Ishikawa (cell line): ENCODE data around the gene CAMTA1.

Source experiments
- CEBPB ChIP-seq: IDR thresholded peaks from 2 replicates; pipeline ENCODE4 v1.6.1; 2012
- CREB1 ChIP-seq: IDR thresholded peaks from 2 replicates; pipeline ENCODE4 v1.6.1; 2012; ENCODE audit warnings: low read depth
- EGR1 ChIP-seq: IDR thresholded peaks from 2 replicates; pipeline ENCODE4 v1.6.1; 2012
- EP300 ChIP-seq: IDR thresholded peaks from 2 replicates; pipeline ENCODE4 v1.6.1; 2012; ENCODE audit warnings: borderline replicate concordance
- FOXM1 ChIP-seq: IDR thresholded peaks from 2 replicates; pipeline ENCODE4 v1.6.1; 2012; ENCODE audit warnings: low read depth, borderline replicate concordance
- NFIC ChIP-seq: IDR thresholded peaks from 2 replicates; pipeline ENCODE4 v1.6.1; 2012
- RAD21 ChIP-seq: IDR thresholded peaks from 2 replicates; pipeline ENCODE4 v1.6.1; 2012; ENCODE audit warnings: low read depth
- TAF1 ChIP-seq: IDR thresholded peaks from 2 replicates; pipeline ENCODE4 v1.6.1; 2012; ENCODE audit warnings: low read depth, mild to moderate bottlenecking
- TCF12 ChIP-seq: IDR thresholded peaks from 2 replicates; pipeline ENCODE4 v1.6.1; 2012; ENCODE audit warnings: low read depth
- TEAD4 ChIP-seq: IDR thresholded peaks from 2 replicates; pipeline ENCODE4 v1.6.1; 2012
- YY1 ChIP-seq: IDR thresholded peaks from 2 replicates; pipeline ENCODE4 v1.6.1; 2012; ENCODE audit warnings: low read depth
- ZBTB7A ChIP-seq: IDR thresholded peaks from 2 replicates; pipeline ENCODE4 v1.6.1; 2012; ENCODE audit warnings: low read depth
- TF ChIP-seq, protein P1 (sequence below): IDR thresholded peaks from 2 replicates; pipeline ENCODE4 v1.6.1; 2012; ENCODE audit warnings: low read depth, mild to moderate bottlenecking
- TF ChIP-seq, protein P2 (sequence below): IDR thresholded peaks from 2 replicates; pipeline ENCODE4 v1.6.1; 2012
- TF ChIP-seq, protein P3 (sequence below): IDR thresholded peaks from 2 replicates; pipeline ENCODE4 v1.6.1; 2012

CAMTA1 gene

DNA sequence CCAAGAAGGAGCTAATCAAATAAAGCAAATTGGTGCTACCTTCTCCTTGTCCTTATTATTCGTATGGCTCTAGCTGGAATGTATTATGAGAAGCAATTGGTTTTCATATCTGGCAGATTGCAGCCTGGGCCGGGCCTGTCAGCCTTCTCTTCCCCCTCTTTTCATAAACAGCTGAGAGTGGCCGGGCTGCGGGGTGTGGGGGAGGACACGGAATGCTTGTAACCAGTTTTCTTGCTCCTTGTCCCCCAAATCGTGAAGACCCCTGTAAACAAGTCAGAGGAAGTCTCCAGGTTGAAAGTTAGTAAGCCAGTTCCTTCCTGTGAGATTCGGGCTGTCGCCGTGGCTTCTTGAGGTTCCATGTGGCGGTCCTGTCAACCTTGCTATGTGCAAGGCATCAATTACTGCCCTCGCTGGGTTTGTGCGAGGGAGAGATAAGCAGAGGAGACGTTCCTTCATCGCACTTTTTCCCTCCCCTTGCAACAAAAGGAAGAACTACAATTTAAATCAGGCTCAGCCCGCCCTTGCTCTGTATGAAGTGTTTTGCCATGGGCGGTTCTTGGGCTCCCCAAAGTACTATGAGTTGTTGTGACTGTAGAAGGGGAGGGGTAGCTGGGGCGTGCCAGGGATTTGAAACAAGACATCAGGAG lies 450.7 kb downstream of the CAMTA1 start:
- TF ChIP-seq CEBPB: no peak
- TF ChIP-seq TCF12: no peak
- TF ChIP-seq, protein P1, sequence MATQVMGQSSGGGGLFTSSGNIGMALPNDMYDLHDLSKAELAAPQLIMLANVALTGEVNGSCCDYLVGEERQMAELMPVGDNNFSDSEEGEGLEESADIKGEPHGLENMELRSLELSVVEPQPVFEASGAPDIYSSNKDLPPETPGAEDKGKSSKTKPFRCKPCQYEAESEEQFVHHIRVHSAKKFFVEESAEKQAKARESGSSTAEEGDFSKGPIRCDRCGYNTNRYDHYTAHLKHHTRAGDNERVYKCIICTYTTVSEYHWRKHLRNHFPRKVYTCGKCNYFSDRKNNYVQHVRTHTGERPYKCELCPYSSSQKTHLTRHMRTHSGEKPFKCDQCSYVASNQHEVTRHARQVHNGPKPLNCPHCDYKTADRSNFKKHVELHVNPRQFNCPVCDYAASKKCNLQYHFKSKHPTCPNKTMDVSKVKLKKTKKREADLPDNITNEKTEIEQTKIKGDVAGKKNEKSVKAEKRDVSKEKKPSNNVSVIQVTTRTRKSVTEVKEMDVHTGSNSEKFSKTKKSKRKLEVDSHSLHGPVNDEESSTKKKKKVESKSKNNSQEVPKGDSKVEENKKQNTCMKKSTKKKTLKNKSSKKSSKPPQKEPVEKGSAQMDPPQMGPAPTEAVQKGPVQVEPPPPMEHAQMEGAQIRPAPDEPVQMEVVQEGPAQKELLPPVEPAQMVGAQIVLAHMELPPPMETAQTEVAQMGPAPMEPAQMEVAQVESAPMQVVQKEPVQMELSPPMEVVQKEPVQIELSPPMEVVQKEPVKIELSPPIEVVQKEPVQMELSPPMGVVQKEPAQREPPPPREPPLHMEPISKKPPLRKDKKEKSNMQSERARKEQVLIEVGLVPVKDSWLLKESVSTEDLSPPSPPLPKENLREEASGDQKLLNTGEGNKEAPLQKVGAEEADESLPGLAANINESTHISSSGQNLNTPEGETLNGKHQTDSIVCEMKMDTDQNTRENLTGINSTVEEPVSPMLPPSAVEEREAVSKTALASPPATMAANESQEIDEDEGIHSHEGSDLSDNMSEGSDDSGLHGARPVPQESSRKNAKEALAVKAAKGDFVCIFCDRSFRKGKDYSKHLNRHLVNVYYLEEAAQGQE: no peak
- TF ChIP-seq NFIC: no peak
- no peak for TF ChIP-seq YY1
- TF ChIP-seq CREB1: no peak
- no peak for TF ChIP-seq RAD21
- TF ChIP-seq TAF1: no peak
- TF ChIP-seq TEAD4: no peak
- no peak for TF ChIP-seq ZBTB7A
- TF ChIP-seq, protein P2, sequence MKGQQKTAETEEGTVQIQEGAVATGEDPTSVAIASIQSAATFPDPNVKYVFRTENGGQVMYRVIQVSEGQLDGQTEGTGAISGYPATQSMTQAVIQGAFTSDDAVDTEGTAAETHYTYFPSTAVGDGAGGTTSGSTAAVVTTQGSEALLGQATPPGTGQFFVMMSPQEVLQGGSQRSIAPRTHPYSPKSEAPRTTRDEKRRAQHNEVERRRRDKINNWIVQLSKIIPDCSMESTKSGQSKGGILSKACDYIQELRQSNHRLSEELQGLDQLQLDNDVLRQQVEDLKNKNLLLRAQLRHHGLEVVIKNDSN: no peak
- TF ChIP-seq FOXM1: no peak
- TF ChIP-seq EGR1: no peak

DNA sequence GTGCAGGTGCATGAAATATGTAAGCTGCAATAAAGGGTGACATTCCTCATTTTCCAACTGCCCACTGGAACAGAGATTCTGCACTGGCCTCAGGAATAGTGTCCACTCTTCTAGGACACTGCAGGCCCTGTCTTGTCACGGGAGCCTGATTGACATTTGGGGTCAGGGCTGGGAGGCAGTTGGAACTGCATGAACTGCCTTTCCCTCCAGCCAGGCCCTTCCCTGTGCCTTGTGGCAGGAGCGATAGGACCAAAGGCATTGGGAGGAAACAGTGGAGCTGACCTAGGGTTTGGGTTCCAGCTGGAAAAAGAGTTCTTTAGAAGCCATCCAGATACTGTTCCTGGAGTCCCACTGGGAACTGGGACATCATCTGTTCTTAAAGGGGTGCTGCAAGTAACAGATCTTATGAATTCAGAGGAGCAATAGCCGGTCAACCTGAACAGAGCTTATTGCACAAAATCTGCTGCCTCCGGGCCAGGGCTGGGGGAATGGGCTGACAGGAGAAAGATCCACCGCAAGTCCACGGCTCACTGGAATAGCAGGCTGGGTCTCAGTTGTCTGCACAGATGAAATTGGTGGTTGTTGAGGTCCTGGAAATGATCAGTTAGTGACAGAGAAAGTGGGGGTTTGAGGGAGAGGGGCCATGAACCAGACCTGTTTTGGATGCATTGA lies 451.7 kb downstream of the CAMTA1 start:
- TF ChIP-seq, protein P1: no peak
- no peak for TF ChIP-seq TEAD4
- TF ChIP-seq ZBTB7A: no peak
- no peak for TF ChIP-seq RAD21
- no peak for TF ChIP-seq TAF1
- TF ChIP-seq, protein P3, sequence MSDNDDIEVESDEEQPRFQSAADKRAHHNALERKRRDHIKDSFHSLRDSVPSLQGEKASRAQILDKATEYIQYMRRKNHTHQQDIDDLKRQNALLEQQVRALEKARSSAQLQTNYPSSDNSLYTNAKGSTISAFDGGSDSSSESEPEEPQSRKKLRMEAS: no peak
- no peak for TF ChIP-seq YY1
- no peak for TF ChIP-seq CEBPB

DNA sequence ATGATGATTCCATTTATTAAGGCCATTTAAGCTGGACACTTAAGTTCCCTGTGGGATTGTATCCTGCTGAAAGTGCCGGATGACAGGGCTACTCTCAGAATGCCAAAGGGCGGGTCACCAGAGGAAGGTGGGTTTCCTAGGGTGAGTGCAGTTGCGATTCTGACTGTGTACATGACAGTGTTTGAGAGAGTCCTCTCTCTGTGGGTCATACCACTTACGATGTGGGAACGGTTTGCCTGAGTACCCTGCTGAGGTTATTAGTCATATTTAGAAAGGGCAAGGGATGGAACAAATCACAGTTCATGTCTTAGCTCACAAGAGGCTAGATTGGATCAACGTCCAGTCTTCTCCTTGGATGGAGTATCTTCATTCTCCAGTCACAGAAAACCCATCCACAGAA lies 461.9 kb downstream of the CAMTA1 start:
- no peak for TF ChIP-seq ZBTB7A
- TF ChIP-seq, protein P2: no peak
- no peak for TF ChIP-seq TEAD4
- no peak for TF ChIP-seq EP300
- TF ChIP-seq, protein P3: no peak
- no peak for TF ChIP-seq FOXM1
- TF ChIP-seq RAD21: no peak
- TF ChIP-seq CEBPB: no peak
- no peak for TF ChIP-seq TAF1
- no peak for TF ChIP-seq CREB1
- TF ChIP-seq EGR1: no peak
- no peak for TF ChIP-seq YY1
- TF ChIP-seq NFIC: no peak
- TF ChIP-seq, protein P1: no peak

DNA sequence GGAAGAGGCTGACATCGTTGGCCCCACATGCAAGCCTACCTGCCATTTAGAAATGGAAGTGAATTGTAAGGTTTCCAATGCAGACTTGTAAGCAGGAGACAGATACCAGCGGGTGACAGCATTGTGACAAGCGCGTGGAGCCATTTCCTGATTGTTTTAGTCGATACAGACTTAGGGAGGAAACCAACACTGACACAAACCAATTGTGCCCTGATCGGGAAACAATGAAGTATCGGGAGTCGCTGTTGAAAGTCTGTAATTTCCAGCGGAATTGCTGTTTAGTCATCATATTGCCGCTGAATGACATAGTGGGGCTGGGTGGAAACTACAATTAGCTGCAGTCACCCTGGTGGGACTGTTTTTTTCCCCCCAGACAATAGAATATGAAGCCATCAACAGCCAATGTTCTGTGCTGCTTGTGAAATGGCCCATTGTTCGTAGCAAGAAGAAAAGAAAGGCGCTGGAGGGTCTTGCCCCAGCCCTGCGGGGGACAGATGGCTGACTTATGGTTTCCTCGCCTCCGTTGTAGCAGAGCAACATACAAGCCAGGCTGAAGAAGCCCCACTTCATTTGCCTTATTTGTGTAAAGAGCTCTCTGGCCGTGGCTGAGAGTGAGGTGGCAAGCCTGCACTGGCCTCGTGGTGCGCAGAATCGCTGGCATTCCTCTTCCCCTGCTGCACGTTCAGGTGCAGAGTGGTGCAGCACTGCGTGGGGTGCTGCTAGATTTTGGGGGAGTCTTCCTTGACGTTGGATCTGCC lies 462.7 kb downstream of the CAMTA1 start:
- TF ChIP-seq CEBPB (no peak), EGR1 (no peak)
